Smooth muscle cell (in vitro differentiated cells): ENCODE measurements around the gene DOCK9. TPM values are rescaled to one million over a fixed set of nuclear protein-coding genes. Genes with fewer than 3 reads are reported as not detected.

Experiments used
- DNase-seq: peaks from one replicate; lab custom pipeline; 2025; ENCODE audit not compliant: unreplicated experiment; lab: John Stamatoyannopoulos, UW
- H2AFZ ChIP-seq: fragments of 200-600 bp; sonication (generic); 2 replicates; pipeline ENCODE4 v1.6.0; 2016; ENCODE audit warnings: antibody characterized with exemption, low read depth, mild to moderate bottlenecking
- H3F3A ChIP-seq: fragments of 200-600 bp; sonication (generic); 2 replicates; pipeline ENCODE4 v1.6.0; 2017; ENCODE audit warnings: antibody characterized with exemption, low read depth
- H3K27ac ChIP-seq: fragments of 200-600 bp; sonication (generic); 2 replicates; pipeline ENCODE4 v1.5.1; 2016; ENCODE audit warnings: low read depth, mild to moderate bottlenecking
- H3K27me3 ChIP-seq: fragments of 200-600 bp; sonication (generic); 2 replicates; pipeline ENCODE4 v1.6.1; 2016; ENCODE audit warnings: low read depth, mild to moderate bottlenecking
- H3K36me3 ChIP-seq: fragments of 200-600 bp; sonication (generic); 2 replicates; pipeline ENCODE4 v1.5.1; 2016; ENCODE audit warnings: low read depth
- H3K4me1 ChIP-seq: fragments of 200-600 bp; sonication (generic); 2 replicates; pipeline ENCODE4 v1.5.1; 2016; ENCODE audit warnings: low read depth
- H3K4me2 ChIP-seq: fragments of 200-600 bp; sonication (generic); 2 replicates; pipeline ENCODE4 v1.6.0; 2016; ENCODE audit warnings: mild to moderate bottlenecking
- H3K4me3 ChIP-seq: fragments of 200-600 bp; sonication (generic); 2 replicates; pipeline ENCODE4 v1.5.1; 2016; ENCODE audit warnings: mild to moderate bottlenecking
- H3K79me2 ChIP-seq: fragments of 200-600 bp; sonication (generic); 2 replicates; pipeline ENCODE4 v1.6.0; 2016; ENCODE audit warnings: low read depth, mild to moderate bottlenecking
- H3K9ac ChIP-seq: fragments of 200-600 bp; sonication (generic); 2 replicates; pipeline ENCODE4 v1.6.0; 2016; ENCODE audit warnings: low read depth
- H3K9me3 ChIP-seq: fragments of 200-600 bp; sonication (generic); replicated peaks from 2 replicates; pipeline ENCODE4 v1.5.1; 2016; ENCODE audit warnings: low read depth
- H4K20me1 ChIP-seq: fragments of 200-600 bp; sonication (generic); 2 replicates; pipeline ENCODE4 v1.6.0; 2016; ENCODE audit warnings: low read depth
- CTCF ChIP-seq: fragments of 200-600 bp; sonication (generic); IDR thresholded peaks from 2 replicates; pipeline ENCODE4 v1.5.1; 2017; ENCODE audit warnings: borderline replicate concordance, mild to moderate bottlenecking, antibody characterized with exemption; ENCODE audit not compliant: insufficient read depth, poor library complexity, severe bottlenecking
- WGBS: methylation state at CpG from one replicate; pipeline ENCODE4 v1.1.7; 2016; ENCODE audit warnings: low lambda C conversion rate; 5-methylcytosine and 5-hydroxymethylcytosine counted together
- polyA plus RNA-seq: library from polyadenylated mRNA; unstranded; fragments of >200 nt; fragmentation: Nextera tagmentation; extraction: Ambion mirVana; gene quantifications from 2 replicates; pipeline ENCODE4 v1.2.1, GENCODE V29; 2016
- total RNA-seq: library from RNA; depleted of rRNA; stranded (reverse); fragments of >200 nt; gene quantifications from 2 replicates; pipeline ENCODE4 v1.2.3, GENCODE V29; 2014

DOCK9 gene
- total and polyA plus RNA-seq, 2 experiments from 2014 or later: 5.7 to 25.1 TPM

- Histone ChIP-seq H3K4me1 (no peaks in the 10 kb centered on the region), H4K20me1 (no peaks in the 10 kb centered on the region), H3K27ac (peak overlapping the region; percentile 3), H3K27me3 (no peaks in the 10 kb centered on the region), H3F3A (no peaks in the 10 kb centered on the region), H3K9me3 (no peaks in the 10 kb centered on the region), H3K79me2 (no peaks in the 10 kb centered on the region), H2AFZ (no peak overlapping the region), H3K36me3 (no peaks in the 10 kb centered on the region), H3K9ac (no peak overlapping the region), H3K4me3 (no peak overlapping the region), H3K4me2 (peak overlapping the region; percentile 8)
- TF ChIP-seq CTCF: no peak
- DNase-seq: no peak
- 61% methylated on average over 9 of the region's 9 CpGs for WGBS
Observed at GRCh38 chr13:98792321-98792720, 185.5 kb downstream of the DOCK9 start.

- Histone ChIP-seq H3K79me2 (no peaks in the 10 kb centered on the region), H2AFZ (no peak overlapping the region), H3K9ac (no peak overlapping the region), H3F3A (no peaks in the 10 kb centered on the region), H3K4me1 (no peaks in the 10 kb centered on the region), H3K9me3 (no peaks in the 10 kb centered on the region), H3K27ac (no peak overlapping the region), H3K4me2 (no peak overlapping the region), H3K4me3 (no peak overlapping the region), H3K36me3 (no peaks in the 10 kb centered on the region), H4K20me1 (no peaks in the 10 kb centered on the region), H3K27me3 (no peaks in the 10 kb centered on the region)
- no peak for DNase-seq
- 90% methylated on average over 7 of the region's 7 CpGs for WGBS
- no peak for TF ChIP-seq CTCF
Observed at GRCh38 chr13:98791611-98792010, 186.3 kb downstream of the DOCK9 start.

GRCh38 chr13:98787996-98788395 is 189.9 kb downstream of the DOCK9 start:
- Histone ChIP-seq H3K27ac (no peak overlapping the region), H2AFZ (no peak overlapping the region), H3K27me3 (no peaks in the 10 kb centered on the region), H3K9me3 (no peaks in the 10 kb centered on the region), H3K79me2 (no peaks in the 10 kb centered on the region), H3K9ac (no peak overlapping the region), H3F3A (no peaks in the 10 kb centered on the region), H3K36me3 (no peaks in the 10 kb centered on the region), H3K4me2 (no peak overlapping the region), H4K20me1 (no peaks in the 10 kb centered on the region), H3K4me3 (no peak overlapping the region), H3K4me1 (no peaks in the 10 kb centered on the region)
- no peak for DNase-seq
- 95% methylated on average over 9 of the region's 9 CpGs for WGBS
- no peak for TF ChIP-seq CTCF

- WGBS: 92% methylated on average over 10 of the region's 10 CpGs
- Histone ChIP-seq H3K36me3 (no peaks in the 10 kb centered on the region), H3K4me1 (no peaks in the 10 kb centered on the region), H3K27ac (no peak overlapping the region), H3K9me3 (no peaks in the 10 kb centered on the region), H2AFZ (no peak overlapping the region), H3K79me2 (no peaks in the 10 kb centered on the region), H3K9ac (no peak overlapping the region), H3K4me3 (no peak overlapping the region), H3K27me3 (no peaks in the 10 kb centered on the region), H3F3A (no peaks in the 10 kb centered on the region), H4K20me1 (no peaks in the 10 kb centered on the region), H3K4me2 (no peak overlapping the region)
- no peak for TF ChIP-seq CTCF
- no peak for DNase-seq
Observed at GRCh38 chr13:98787173-98787572, 190.7 kb downstream of the DOCK9 start.
